ENCODE data around the gene SLC24A3.

- TF ChIP-seq, protein P1, sequence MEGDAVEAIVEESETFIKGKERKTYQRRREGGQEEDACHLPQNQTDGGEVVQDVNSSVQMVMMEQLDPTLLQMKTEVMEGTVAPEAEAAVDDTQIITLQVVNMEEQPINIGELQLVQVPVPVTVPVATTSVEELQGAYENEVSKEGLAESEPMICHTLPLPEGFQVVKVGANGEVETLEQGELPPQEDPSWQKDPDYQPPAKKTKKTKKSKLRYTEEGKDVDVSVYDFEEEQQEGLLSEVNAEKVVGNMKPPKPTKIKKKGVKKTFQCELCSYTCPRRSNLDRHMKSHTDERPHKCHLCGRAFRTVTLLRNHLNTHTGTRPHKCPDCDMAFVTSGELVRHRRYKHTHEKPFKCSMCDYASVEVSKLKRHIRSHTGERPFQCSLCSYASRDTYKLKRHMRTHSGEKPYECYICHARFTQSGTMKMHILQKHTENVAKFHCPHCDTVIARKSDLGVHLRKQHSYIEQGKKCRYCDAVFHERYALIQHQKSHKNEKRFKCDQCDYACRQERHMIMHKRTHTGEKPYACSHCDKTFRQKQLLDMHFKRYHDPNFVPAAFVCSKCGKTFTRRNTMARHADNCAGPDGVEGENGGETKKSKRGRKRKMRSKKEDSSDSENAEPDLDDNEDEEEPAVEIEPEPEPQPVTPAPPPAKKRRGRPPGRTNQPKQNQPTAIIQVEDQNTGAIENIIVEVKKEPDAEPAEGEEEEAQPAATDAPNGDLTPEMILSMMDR (conservative IDR thresholded peaks at IDR 0.05; ENCODE audit: low read length): no peak
- no peak for TF ChIP-seq EZH2phosphoT487 (IDR thresholded peaks at IDR 0.05; ENCODE audit: borderline replicate concordance)
Measured at GRCh38 chr20:19308146-19308545, 95.7 kb downstream of the SLC24A3 start.
